ENCODE results near the gene APOE.

DNA sequence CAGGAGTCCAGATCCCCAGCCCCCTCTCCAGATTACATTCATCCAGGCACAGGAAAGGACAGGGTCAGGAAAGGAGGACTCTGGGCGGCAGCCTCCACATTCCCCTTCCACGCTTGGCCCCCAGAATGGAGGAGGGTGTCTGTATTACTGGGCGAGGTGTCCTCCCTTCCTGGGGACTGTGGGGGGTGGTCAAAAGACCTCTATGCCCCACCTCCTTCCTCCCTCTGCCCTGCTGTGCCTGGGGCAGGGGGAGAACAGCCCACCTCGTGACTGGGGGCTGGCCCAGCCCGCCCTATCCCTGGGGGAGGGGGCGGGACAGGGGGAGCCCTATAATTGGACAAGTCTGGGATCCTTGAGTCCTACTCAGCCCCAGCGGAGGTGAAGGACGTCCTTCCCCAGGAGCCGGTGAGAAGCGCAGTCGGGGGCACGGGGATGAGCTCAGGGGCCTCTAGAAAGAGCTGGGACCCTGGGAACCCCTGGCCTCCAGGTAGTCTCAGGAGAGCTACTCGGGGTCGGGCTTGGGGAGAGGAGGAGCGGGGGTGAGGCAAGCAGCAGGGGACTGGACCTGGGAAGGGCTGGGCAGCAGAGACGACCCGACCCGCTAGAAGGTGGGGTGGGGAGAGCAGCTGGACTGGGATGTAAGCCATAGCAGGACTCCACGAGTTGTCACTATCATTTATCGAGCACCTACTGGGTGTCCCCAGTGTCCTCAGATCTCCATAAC is at the start of gene APOE:
- TF ChIP-seq, protein P1, sequence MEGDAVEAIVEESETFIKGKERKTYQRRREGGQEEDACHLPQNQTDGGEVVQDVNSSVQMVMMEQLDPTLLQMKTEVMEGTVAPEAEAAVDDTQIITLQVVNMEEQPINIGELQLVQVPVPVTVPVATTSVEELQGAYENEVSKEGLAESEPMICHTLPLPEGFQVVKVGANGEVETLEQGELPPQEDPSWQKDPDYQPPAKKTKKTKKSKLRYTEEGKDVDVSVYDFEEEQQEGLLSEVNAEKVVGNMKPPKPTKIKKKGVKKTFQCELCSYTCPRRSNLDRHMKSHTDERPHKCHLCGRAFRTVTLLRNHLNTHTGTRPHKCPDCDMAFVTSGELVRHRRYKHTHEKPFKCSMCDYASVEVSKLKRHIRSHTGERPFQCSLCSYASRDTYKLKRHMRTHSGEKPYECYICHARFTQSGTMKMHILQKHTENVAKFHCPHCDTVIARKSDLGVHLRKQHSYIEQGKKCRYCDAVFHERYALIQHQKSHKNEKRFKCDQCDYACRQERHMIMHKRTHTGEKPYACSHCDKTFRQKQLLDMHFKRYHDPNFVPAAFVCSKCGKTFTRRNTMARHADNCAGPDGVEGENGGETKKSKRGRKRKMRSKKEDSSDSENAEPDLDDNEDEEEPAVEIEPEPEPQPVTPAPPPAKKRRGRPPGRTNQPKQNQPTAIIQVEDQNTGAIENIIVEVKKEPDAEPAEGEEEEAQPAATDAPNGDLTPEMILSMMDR (IDR thresholded peaks at IDR 0.05), result no peak
- TF ChIP-seq POLR2A (IDR thresholded peaks at IDR 0.05), result no peak

Measured in uterus (tissue), 2 donors.